Esophagus squamous epithelium (tissue), 4 donors: ENCODE data around the gene MSMO1.

Source experiments
- POLR2A ChIP-seq, 4 donors: fragments of 450-650 bp; IDR thresholded peaks; one replicate each; pipeline ENCODE4 v1.6.1; 2017; ENCODE audit warnings: antibody characterized with exemption in 4 of 4, mild to moderate bottlenecking in 4 of 4, moderate library complexity in 3 of 4
- TF ChIP-seq, protein P1 (sequence below), 6 experiments: fragments of 450-650 bp in 4 of 6; fragments of 200-600 bp in 2 of 6; sonication (generic) in 2 of 6; IDR thresholded peaks; one replicate each; pipeline ENCODE4 v1.5.1; 2016 to 2019; ENCODE audit warnings: antibody characterized with exemption in 6 of 6, mild to moderate bottlenecking in 4 of 6, moderate library complexity in 4 of 6

GRCh38 chr4:165331823-165332222 is 4.4 kb downstream of the MSMO1 start:
- no peak for TF ChIP-seq POLR2A (IDR thresholded peaks at IDR 0.05)
- TF ChIP-seq, protein P1, sequence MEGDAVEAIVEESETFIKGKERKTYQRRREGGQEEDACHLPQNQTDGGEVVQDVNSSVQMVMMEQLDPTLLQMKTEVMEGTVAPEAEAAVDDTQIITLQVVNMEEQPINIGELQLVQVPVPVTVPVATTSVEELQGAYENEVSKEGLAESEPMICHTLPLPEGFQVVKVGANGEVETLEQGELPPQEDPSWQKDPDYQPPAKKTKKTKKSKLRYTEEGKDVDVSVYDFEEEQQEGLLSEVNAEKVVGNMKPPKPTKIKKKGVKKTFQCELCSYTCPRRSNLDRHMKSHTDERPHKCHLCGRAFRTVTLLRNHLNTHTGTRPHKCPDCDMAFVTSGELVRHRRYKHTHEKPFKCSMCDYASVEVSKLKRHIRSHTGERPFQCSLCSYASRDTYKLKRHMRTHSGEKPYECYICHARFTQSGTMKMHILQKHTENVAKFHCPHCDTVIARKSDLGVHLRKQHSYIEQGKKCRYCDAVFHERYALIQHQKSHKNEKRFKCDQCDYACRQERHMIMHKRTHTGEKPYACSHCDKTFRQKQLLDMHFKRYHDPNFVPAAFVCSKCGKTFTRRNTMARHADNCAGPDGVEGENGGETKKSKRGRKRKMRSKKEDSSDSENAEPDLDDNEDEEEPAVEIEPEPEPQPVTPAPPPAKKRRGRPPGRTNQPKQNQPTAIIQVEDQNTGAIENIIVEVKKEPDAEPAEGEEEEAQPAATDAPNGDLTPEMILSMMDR (IDR thresholded peaks at IDR 0.05) = no peak
